Measurements from ENCODE around the gene PRCC. TPM values are rescaled to one million over a fixed set of nuclear protein-coding genes. Genes with fewer than 3 reads are reported as not detected.

Gene PRCC
- total and polyA plus RNA-seq, 2 of the 13 experiments (the other 11 are each of a cell fraction or from before 2014, with no cell fraction given), result 24.2 to 40.5 TPM

DNA sequence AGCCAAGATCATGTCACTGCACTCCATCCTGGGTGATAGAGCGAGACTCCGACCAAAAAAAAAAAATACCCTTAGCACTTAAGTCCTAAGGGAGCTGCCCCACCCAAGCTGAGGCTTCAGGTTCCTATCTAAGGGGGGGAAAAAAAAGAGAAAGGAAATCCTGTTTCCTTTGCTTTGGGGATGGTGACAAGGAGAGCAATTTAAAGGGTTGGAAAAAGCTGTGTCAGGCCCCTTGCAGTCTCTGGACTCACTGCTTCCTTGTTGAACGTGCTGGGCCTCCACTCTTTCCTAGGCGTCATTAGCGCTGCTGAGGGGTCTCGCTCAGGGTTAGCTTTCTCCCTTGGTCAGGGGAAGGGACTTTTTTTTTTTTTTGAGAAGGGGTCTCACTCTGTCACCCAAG is 18.1 kb downstream of the PRCC start:
- Histone ChIP-seq H3K4me3 (replicated peaks in 1 of 3; ENCODE audit: insufficient read depth in 1 of 3, low read depth in 2 of 3, low read length in 3 of 3) (no peak overlapping the region), H3K9me3 (ENCODE audit: low read length) (no peaks in the 10 kb centered on the region), H3K27me3 (ENCODE audit: control insufficient read depth in 1 of 2, insufficient read depth in 2 of 2, low read length in 2 of 2) (no peaks in the 10 kb centered on the region), H3K9ac (ENCODE audit: insufficient read depth, low read depth, low read length) (no peak overlapping the region), H3K36me3 (replicated peaks in 1 of 2; ENCODE audit: control insufficient read depth in 1 of 2, insufficient read depth in 2 of 2, low read length in 2 of 2) (peaks cover 20 to 76% of the 10 kb centered on the region in 2 experiments; a peak in 4 of 5 replicates), H3K79me2 (ENCODE audit: insufficient read depth, low read length) (peaks cover 19% of the 10 kb centered on the region), H3K4me1 (ENCODE audit: insufficient read depth, low read length) (no peaks in the 10 kb centered on the region), H2AFZ (ENCODE audit: low read length) (no peak overlapping the region), H4K20me1 (ENCODE audit: insufficient read depth, low read length) (no peaks in the 10 kb centered on the region), H3K4me2 (ENCODE audit: low read depth, low read length) (no peak overlapping the region), H3K27ac (ENCODE audit: extremely low read length, insufficient read depth, low read length) (no peak overlapping the region)
- WGBS (ENCODE audit: low lambda C conversion rate), result 98% methylated on average over 6 of the region's 6 CpGs
- DNase-seq (ENCODE audit: low spot score), result no peak
- in situ Hi-C loops (cut with HindIII; ENCODE audit: extremely low pct_ligation_motif_present, low pct_unique_long_range_greater_than_20kb) (no loop called here), intact Hi-C loops (cut with micrococcal nuclease; ENCODE audit: unreplicated experiment) (no loop called here)
- no TSS peak for BruUV-seq (replicated peaks)
- ChIA-PET CTCF (ENCODE audit: low intra/inter-chr PET ratio, low total read pairs) (no interaction called here), POLR2A (interaction anchor here (2.1 kb wide), 1 partner anchor 17 kb away, joined by 4 read pairs; the partner anchor contains the start of gene PRCC)
- no peak for ATAC-seq
- FAIRE-seq, result no peak
- TF ChIP-seq JARID2 (CRISPR knock-in tag; IDR thresholded peaks at IDR 0.05; ENCODE audit: insufficient replicate concordance), result no peak
- TF ChIP-seq, protein P1, sequence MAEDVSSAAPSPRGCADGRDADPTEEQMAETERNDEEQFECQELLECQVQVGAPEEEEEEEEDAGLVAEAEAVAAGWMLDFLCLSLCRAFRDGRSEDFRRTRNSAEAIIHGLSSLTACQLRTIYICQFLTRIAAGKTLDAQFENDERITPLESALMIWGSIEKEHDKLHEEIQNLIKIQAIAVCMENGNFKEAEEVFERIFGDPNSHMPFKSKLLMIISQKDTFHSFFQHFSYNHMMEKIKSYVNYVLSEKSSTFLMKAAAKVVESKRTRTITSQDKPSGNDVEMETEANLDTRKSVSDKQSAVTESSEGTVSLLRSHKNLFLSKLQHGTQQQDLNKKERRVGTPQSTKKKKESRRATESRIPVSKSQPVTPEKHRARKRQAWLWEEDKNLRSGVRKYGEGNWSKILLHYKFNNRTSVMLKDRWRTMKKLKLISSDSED (CRISPR knock-in tag; IDR thresholded peaks at IDR 0.05), result no peak
- TF ChIP-seq HOXA9 (CRISPR knock-in tag; IDR thresholded peaks at IDR 0.05; ENCODE audit: borderline replicate concordance), result no peak
- no peak for TF ChIP-seq ZNF441 (CRISPR knock-in tag; IDR thresholded peaks at IDR 0.05; ENCODE audit: borderline replicate concordance)
- no peak for TF ChIP-seq SRSF4 (IDR thresholded peaks at IDR 0.05; ENCODE audit: low read depth, low read length, poor library complexity, severe bottlenecking)
- no peak for TF ChIP-seq KDM6A (CRISPR knock-in tag; IDR thresholded peaks at IDR 0.05; ENCODE audit: low read depth)
- TF ChIP-seq, protein P2, sequence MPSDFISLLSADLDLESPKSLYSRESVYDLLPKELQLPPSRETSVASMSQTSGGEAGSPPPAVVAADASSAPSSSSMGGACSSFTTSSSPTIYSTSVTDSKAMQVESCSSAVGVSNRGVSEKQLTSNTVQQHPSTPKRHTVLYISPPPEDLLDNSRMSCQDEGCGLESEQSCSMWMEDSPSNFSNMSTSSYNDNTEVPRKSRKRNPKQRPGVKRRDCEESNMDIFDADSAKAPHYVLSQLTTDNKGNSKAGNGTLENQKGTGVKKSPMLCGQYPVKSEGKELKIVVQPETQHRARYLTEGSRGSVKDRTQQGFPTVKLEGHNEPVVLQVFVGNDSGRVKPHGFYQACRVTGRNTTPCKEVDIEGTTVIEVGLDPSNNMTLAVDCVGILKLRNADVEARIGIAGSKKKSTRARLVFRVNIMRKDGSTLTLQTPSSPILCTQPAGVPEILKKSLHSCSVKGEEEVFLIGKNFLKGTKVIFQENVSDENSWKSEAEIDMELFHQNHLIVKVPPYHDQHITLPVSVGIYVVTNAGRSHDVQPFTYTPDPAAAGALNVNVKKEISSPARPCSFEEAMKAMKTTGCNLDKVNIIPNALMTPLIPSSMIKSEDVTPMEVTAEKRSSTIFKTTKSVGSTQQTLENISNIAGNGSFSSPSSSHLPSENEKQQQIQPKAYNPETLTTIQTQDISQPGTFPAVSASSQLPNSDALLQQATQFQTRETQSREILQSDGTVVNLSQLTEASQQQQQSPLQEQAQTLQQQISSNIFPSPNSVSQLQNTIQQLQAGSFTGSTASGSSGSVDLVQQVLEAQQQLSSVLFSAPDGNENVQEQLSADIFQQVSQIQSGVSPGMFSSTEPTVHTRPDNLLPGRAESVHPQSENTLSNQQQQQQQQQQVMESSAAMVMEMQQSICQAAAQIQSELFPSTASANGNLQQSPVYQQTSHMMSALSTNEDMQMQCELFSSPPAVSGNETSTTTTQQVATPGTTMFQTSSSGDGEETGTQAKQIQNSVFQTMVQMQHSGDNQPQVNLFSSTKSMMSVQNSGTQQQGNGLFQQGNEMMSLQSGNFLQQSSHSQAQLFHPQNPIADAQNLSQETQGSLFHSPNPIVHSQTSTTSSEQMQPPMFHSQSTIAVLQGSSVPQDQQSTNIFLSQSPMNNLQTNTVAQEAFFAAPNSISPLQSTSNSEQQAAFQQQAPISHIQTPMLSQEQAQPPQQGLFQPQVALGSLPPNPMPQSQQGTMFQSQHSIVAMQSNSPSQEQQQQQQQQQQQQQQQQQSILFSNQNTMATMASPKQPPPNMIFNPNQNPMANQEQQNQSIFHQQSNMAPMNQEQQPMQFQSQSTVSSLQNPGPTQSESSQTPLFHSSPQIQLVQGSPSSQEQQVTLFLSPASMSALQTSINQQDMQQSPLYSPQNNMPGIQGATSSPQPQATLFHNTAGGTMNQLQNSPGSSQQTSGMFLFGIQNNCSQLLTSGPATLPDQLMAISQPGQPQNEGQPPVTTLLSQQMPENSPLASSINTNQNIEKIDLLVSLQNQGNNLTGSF (CRISPR knock-in tag; IDR thresholded peaks at IDR 0.05), result no peak
- no peak for TF ChIP-seq NAIF1 (CRISPR knock-in tag; IDR thresholded peaks at IDR 0.05; ENCODE audit: borderline replicate concordance)
- TF ChIP-seq, protein P3, sequence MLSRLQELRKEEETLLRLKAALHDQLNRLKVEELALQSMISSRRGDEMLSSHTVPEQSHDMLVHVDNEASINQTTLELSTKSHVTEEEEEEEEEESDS (CRISPR knock-in tag; IDR thresholded peaks at IDR 0.05; ENCODE audit: borderline replicate concordance), result no peak
- no peak for TF ChIP-seq ZNF569 (CRISPR knock-in tag; IDR thresholded peaks at IDR 0.05; ENCODE audit: borderline replicate concordance)
- no peak for TF ChIP-seq MIER2 (CRISPR knock-in tag; IDR thresholded peaks at IDR 0.05)
- TF ChIP-seq ZZZ3 (CRISPR knock-in tag; IDR thresholded peaks at IDR 0.05; ENCODE audit: borderline replicate concordance), result no peak
- TF ChIP-seq ATF1 (CRISPR knock-in tag; IDR thresholded peaks at IDR 0.05), result no peak
- no peak for TF ChIP-seq PLRG1 (conservative IDR thresholded peaks at IDR 0.05)
- TF ChIP-seq ZNF333 (CRISPR knock-in tag; IDR thresholded peaks at IDR 0.05; ENCODE audit: borderline replicate concordance), result no peak
- no peak for TF ChIP-seq ZNF672 (CRISPR knock-in tag; IDR thresholded peaks at IDR 0.05)
- TF ChIP-seq, protein P4, sequence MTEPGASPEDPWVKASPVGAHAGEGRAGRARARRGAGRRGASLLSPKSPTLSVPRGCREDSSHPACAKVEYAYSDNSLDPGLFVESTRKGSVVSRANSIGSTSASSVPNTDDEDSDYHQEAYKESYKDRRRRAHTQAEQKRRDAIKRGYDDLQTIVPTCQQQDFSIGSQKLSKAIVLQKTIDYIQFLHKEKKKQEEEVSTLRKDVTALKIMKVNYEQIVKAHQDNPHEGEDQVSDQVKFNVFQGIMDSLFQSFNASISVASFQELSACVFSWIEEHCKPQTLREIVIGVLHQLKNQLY (CRISPR knock-in tag; IDR thresholded peaks at IDR 0.05), result no peak
